ENCODE measurements around the gene MKRN2. TPM values are rescaled to one million over a fixed set of nuclear protein-coding genes. Genes with fewer than 3 reads are reported as not detected.

MKRN2 gene
- total RNA-seq, 2 experiments from 2014 or later, result 20.8 to 20.9 TPM

DNA sequence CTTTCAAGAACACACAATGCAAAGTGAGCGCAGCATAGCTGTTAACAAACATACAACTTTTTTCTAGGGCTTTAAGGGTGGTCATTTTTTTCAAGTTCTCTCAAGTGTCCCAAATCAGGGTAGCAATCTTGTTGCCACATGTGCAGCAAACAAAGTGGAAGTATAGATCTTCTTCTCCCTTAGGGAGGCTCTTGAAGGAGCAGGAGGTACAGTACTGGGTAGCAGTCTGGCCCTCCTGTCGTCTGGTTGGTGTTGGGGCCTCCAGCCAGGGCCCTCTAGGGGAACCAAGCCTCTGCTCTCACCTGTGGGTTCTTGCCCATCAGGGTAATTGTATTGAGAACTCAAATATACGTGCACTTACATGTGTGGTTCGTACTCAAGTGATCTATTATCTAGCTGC is 25.8 kb downstream of the MKRN2 start:
- ChIA-PET POLR2A (no interaction called here), CTCF (interaction anchor here (1.1 to 1.9 kb wide), 3 partner anchors 10 to 25 kb away, joined by 3 to 7 read pairs (median 3); no protein-coding TSS in a partner anchor)
- H3K9me3 Mint-ChIP-seq, result no peaks in the 10 kb centered on the region
- peak overlapping the region; percentile 25 for H3K27ac Mint-ChIP-seq
- no peak overlapping the region for H3K4me3 Mint-ChIP-seq
- peaks cover 53% of the 10 kb centered on the region for H3K36me3 Mint-ChIP-seq (ENCODE audit: low read depth)
- H3K27me3 Mint-ChIP-seq, result no peaks in the 10 kb centered on the region
- no peaks in the 10 kb centered on the region for H3K4me1 Mint-ChIP-seq
- no peak for DNase-seq

DNA sequence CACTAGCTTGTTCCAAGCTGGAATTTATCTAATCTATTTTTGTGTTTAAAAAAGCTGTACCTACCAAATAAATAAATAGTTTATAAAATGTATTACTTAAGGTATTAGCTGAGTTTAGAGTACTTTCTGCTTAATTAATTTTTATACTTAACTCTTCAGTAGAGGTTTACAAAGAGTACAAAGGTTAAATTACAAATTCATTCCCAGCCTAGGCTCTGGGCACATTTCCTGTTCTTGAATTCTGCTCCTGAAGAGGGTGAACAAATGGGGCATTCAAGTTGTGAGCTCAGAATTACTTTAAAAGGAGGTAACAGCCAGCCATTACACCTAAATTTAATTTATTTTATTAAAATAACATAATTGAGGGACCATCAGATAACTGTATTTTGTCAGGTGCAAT is 26.4 kb downstream of the MKRN2 start:
- CTCF ChIA-PET, result interaction anchor here (1.2 to 1.9 kb wide), 2 partner anchors 10 to 24 kb away, joined by 3 to 7 read pairs; no protein-coding TSS in a partner anchor
- H3K36me3 Mint-ChIP-seq (ENCODE audit: low read depth), result peaks cover 53% of the 10 kb centered on the region

DNA sequence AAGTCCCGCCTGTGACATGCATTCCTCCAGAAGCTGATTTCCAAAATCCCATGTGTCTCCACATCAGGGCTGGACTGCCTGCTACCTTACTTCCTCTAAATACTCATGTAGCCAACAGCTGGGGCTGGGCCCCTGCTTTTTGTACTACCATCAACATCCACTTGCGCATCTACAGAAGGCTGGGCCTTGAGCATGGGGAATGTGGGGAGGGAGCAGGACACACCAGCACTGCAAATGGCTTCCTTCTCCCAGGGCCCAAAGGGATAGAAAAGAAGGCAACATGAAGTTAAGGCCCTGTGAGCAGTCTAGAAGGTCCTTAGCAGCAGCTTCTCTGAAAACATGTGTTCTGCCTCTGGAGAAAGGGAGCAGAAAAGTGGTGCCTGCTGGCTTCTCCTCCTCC is 27.2 kb downstream of the MKRN2 start:
- Mint-ChIP-seq H3K9me3 (no peaks in the 10 kb centered on the region), H3K36me3 (ENCODE audit: low read depth) (peaks cover 51% of the 10 kb centered on the region), H3K4me3 (no peak overlapping the region), H3K27me3 (no peaks in the 10 kb centered on the region), H3K4me1 (no peaks in the 10 kb centered on the region), H3K27ac (no peak overlapping the region)
- POLR2A ChIA-PET, result no interaction called here
- CTCF ChIA-PET, result interaction anchor here (0.5 to 1.4 kb wide), 2 partner anchors 40 to 873 kb away, joined by 3 read pairs; no protein-coding TSS in a partner anchor
- DNase-seq, result no peak

More for the DNA sequence above, 26.4 kb downstream of the MKRN2 start:
- Mint-ChIP-seq H3K4me3 (no peak overlapping the region), H3K27ac (no peak overlapping the region), H3K4me1 (no peaks in the 10 kb centered on the region), H3K27me3 (no peaks in the 10 kb centered on the region), H3K9me3 (no peaks in the 10 kb centered on the region)
- no peak for DNase-seq
- POLR2A ChIA-PET, result no interaction called here

DNA sequence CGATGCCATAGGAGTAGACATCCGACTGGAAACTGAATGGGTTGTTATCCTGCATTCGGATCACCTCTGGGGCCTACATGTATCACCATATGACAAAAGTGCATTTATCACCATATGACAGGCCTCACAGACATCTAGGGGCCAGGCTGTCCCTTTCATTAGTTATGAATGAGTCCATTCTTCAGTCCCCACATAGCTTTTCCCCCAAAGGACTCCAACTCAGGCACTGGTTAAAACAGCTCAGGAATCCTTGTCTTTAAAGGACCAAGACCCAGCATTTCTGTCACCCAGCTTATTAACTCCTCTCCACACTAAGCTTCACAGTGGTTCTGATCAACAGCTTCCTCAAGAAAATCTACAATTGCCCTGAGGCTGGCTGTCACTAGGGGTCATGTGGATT is 28.3 kb downstream of the MKRN2 start:
- peaks cover 50% of the 10 kb centered on the region for H3K36me3 Mint-ChIP-seq (ENCODE audit: low read depth)
- no peaks in the 10 kb centered on the region for H3K27me3 Mint-ChIP-seq
- no peak overlapping the region for H3K4me3 Mint-ChIP-seq
- ChIA-PET CTCF (interaction anchor here (0.6 to 1.4 kb wide), 2 partner anchors 12 to 39 kb away, joined by 3 read pairs; no protein-coding TSS in a partner anchor), POLR2A (no interaction called here)
- DNase-seq, result no peak
- H3K4me1 Mint-ChIP-seq, result no peaks in the 10 kb centered on the region
- no peaks in the 10 kb centered on the region for H3K9me3 Mint-ChIP-seq
- no peak overlapping the region for H3K27ac Mint-ChIP-seq

DNA sequence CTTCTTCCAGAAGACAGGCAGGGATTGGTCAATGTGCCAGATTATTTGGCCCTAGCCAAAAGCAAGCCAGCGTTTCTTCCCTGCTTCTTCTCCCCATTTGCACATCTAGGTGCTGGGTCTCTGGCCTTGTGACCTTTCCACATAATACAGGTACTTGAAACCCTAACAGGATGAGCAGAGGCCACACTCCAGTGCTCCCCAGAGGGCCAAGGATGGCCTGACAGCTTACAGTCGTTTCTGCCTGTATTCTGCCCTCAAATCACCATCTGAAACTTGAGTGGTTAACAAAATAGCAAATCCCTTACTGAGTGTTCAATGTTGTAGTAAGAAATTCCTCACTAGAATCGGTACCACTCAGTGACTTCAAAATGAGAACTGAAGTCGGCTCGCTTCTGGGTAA is 29.1 kb downstream of the MKRN2 start:
- no peak overlapping the region for H3K27ac Mint-ChIP-seq
- H3K4me3 Mint-ChIP-seq, result no peak overlapping the region
- DNase-seq, result no peak
- no peaks in the 10 kb centered on the region for H3K4me1 Mint-ChIP-seq
- CTCF ChIA-PET, result no interaction called here
- no peaks in the 10 kb centered on the region for H3K27me3 Mint-ChIP-seq
- H3K9me3 Mint-ChIP-seq, result no peaks in the 10 kb centered on the region
- POLR2A ChIA-PET, result no interaction called here
- H3K36me3 Mint-ChIP-seq (ENCODE audit: low read depth), result peaks cover 54% of the 10 kb centered on the region

DNA sequence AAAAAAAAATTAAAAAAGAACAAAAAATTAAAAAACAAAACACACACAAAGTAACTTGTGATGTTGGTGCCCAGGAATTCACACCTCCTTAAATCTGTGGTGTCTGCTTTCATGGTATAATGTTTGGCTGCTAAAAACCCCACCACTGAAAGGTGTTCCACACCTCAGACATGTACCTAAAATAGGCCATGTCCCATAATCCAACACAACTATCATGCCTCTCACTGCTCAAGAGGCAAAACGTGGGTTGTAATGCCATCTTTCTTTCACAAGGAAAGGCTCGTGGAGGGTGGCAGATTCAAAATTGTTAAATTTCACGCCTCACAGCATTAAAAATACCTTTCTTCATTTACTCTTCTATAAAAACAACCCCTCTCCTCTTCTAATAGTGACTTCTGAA is 29.5 kb downstream of the MKRN2 start:
- no peaks in the 10 kb centered on the region for H3K27me3 Mint-ChIP-seq
- CTCF ChIA-PET, result no interaction called here
- no peak overlapping the region for H3K27ac Mint-ChIP-seq
- H3K4me3 Mint-ChIP-seq, result no peak overlapping the region
- H3K36me3 Mint-ChIP-seq (ENCODE audit: low read depth), result peaks cover 55% of the 10 kb centered on the region
- no peaks in the 10 kb centered on the region for H3K9me3 Mint-ChIP-seq
- DNase-seq, result no peak
- no peaks in the 10 kb centered on the region for H3K4me1 Mint-ChIP-seq
- POLR2A ChIA-PET, result no interaction called here

DNA sequence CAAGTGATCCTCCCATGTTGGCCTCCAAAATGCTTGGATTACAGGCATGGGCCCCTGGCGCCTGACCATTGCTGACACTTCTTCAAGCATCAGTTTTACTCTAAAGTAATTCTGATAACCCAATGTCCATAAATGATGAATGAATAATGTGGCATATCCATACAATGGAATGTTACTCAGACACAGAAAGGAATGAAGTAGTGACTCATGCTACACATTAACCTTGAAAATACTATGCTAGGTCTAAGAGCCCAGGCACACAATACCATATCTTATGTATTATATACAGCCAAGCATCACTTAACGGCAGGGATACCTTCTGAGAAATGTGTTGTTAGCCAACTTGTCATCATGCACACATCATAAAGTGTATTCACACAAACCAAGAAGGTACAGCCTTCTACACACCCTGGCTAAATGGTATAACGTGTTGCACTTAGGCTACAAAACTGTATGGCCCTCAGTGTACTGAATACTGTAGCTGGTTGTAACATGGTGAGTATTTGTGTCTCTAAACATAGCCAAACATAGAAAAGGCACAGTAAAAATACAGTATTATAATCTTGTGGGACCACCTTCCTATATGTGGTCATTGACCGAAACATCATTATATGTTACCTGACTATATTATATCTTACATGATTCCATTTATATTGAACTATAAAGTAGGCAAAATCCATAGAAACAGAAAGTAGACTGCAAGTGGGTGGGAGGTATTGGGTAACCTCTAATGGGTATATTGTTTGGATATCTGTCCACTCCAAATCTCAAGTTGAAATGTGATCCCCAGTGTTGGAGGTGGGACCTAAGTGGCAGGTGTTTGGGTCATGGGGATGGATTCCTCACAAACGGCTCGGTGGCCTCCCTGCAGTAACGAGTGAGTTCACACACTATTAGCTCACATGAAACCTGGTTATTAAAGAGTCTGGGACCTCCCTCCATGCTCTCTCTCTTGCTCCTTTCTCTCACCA is 31.4 kb downstream of the MKRN2 start:
- no peak overlapping the region for H3K27ac Mint-ChIP-seq
- ChIA-PET CTCF (interaction anchor here (0.6 to 1.2 kb wide), 3 partner anchors 10 to 13 kb away, joined by 3 to 6 read pairs (median 3); no protein-coding TSS in a partner anchor), POLR2A (no interaction called here)
- DNase-seq, result no peak
- peaks cover under 1% of the 10 kb centered on the region for H3K4me1 Mint-ChIP-seq
- H3K36me3 Mint-ChIP-seq (ENCODE audit: low read depth), result peaks cover 56% of the 10 kb centered on the region
- H3K27me3 Mint-ChIP-seq, result no peaks in the 10 kb centered on the region
- H3K9me3 Mint-ChIP-seq, result no peaks in the 10 kb centered on the region
- H3K4me3 Mint-ChIP-seq, result no peak overlapping the region

DNA sequence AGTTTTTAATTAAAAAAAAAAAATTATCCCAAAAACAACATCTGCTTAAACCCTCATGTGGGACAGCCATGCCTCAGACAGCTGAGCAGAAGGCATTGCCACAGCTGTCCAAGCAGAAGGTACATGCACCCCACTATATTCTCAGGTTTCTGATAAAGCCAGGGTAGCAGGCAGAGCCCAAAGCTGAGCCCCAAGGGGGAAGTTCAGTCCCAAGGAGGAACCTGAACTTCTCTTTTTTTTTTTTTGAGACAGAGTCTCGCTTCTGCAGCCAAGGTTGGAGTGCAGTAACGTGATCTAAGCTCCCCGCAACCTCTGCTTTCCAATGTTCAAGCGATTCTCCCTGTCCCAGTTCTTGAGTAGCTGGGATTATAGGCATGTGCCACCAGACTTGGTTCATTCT is 33.2 kb downstream of the MKRN2 start:
- H3K9me3 Mint-ChIP-seq, result no peaks in the 10 kb centered on the region
- peaks cover 48% of the 10 kb centered on the region for H3K36me3 Mint-ChIP-seq (ENCODE audit: low read depth)
- H3K4me3 Mint-ChIP-seq, result no peak overlapping the region
- no peak for DNase-seq
- H3K27me3 Mint-ChIP-seq, result no peaks in the 10 kb centered on the region
- CTCF ChIA-PET, result no interaction called here
- peaks cover 2% of the 10 kb centered on the region for H3K4me1 Mint-ChIP-seq
- POLR2A ChIA-PET, result no interaction called here
- no peak overlapping the region for H3K27ac Mint-ChIP-seq

DNA sequence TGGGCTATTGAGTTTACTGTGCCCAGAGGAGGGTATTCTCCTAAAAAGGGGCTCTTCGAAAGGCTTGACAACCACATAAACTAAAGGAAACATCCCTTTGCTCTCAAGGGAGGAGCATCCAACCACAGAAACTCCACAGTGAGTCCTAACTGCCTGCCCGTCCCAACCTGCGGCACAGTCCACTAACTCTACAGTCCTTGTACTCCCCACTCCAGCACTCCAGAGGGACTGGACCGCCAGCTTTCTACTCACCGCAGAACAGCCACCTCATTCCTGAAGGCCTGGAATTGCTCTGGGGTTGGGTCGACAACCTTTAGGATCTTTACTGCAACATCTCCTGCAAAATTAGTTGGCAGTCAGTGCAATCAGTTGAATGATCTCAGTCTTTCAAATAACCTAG is 34.6 kb downstream of the MKRN2 start:
- no peaks in the 10 kb centered on the region for H3K27me3 Mint-ChIP-seq
- CTCF ChIA-PET, result no interaction called here
- H3K4me3 Mint-ChIP-seq, result no peak overlapping the region
- H3K4me1 Mint-ChIP-seq, result peaks cover 2% of the 10 kb centered on the region
- POLR2A ChIA-PET, result no interaction called here
- no peak for DNase-seq
- H3K9me3 Mint-ChIP-seq, result no peaks in the 10 kb centered on the region
- peaks cover 48% of the 10 kb centered on the region for H3K36me3 Mint-ChIP-seq (ENCODE audit: low read depth)
- H3K27ac Mint-ChIP-seq, result no peak overlapping the region

DNA sequence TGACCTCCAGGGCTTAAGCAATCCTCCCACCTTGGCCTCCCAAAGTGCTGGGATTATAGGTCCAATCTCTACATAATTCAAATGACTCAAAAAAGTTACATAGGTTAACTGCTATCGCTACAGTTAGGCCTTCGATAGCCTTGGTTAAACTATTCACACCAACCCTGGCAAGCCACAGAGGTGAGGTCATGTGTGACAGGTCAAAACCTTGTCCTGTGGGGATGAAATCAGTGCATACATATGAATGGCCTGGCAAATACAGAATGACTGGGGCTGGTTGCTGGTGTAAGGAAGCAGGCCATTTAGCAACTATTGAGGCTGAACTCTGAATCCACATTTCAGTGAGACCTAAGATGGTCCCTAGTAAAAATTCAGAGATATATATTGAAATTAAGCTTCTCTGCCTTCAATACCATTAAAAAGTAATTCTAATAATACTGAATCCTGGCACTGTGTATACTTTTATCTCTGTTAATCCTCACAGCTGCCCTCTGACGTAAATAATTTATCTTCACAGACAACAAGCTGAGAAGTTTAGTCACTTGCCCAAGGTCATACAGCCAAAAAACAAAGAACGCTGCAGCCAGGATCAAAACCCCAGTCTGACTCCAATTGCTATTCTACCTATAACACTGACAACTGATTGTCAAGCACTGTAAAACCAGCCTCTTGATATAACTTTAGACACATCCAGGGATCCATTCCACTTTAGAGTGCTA is 35.3 kb downstream of the MKRN2 start:
- Mint-ChIP-seq H3K9me3 (no peaks in the 10 kb centered on the region), H3K27ac (no peak overlapping the region), H3K36me3 (ENCODE audit: low read depth) (peaks cover 49% of the 10 kb centered on the region), H3K4me1 (peaks cover 2% of the 10 kb centered on the region), H3K27me3 (no peaks in the 10 kb centered on the region), H3K4me3 (no peak overlapping the region)
- ChIA-PET CTCF (interaction anchor here (0.7 kb wide), 1 partner anchor 11 kb away, joined by 3 read pairs; no protein-coding TSS in a partner anchor), POLR2A (no interaction called here)
- DNase-seq, result no peak

DNA sequence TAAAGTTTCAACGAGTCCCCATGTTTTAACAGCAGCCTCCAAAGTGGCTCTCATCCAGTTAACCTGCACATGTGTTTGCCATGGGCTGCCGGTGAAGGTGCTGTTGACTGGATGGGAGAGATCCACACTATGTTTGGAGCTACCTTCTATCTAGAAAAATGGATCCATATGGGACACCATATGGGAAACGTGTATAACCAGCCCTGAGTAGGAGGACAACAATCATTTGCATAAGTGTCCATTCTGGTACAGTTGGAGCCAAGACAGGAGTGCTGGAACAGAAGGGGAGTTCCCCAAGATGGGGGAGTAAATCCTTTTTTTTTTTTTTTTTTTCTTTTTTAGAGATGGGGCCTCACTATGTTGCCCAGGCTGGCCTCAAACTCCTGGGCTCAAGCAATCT is 36.6 kb downstream of the MKRN2 start:
- H3K4me3 Mint-ChIP-seq, result no peak overlapping the region
- H3K36me3 Mint-ChIP-seq (ENCODE audit: low read depth), result peaks cover 47% of the 10 kb centered on the region
- ChIA-PET POLR2A (no interaction called here), CTCF (interaction anchor here (0.6 kb wide), 1 partner anchor 35 kb away, joined by 3 read pairs; no protein-coding TSS in a partner anchor)
- no peaks in the 10 kb centered on the region for H3K27me3 Mint-ChIP-seq
- no peak overlapping the region for H3K27ac Mint-ChIP-seq
- no peaks in the 10 kb centered on the region for H3K9me3 Mint-ChIP-seq
- H3K4me1 Mint-ChIP-seq, result peaks cover 2% of the 10 kb centered on the region
- no peak for DNase-seq

DNA sequence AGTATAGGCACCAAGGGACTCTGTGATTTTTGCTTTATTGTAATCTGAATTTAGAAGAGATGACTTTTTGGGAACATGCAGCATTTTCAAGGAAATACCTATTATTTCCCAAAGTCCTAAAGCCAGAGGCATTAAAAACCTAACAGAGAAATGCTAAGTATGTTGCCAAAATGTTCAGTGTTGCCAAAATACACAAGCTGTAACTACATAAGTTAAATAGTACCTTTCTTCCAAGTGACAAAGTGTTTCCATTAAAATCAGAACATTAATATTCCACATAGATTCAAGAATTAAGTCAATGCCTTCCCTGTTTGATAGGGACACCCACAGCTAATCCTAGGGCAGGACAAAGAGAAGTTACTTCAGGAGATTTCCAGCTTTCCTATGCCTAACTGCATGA is 42.0 kb downstream of the MKRN2 start:
- no peak overlapping the region for H3K4me3 Mint-ChIP-seq

DNA sequence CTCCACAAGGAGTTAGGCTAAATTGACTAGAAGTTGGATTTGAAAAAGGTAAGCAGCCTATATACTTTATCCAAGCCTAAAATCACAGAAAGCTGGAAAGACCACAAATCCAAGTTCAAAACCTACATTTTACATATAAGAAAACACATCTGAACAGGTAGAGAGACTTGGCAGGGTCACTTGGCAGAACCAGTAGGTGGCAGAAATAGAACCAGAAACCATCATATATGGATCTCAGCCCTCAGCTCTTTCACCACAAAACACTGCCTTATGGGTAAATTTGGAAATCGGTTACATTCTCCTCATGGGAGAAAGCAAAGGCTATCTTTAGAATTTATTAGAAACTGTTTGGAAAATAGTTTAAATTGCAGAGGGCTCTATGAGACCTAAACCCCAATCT is 44.2 kb downstream of the MKRN2 start:
- no peaks in the 10 kb centered on the region for H3K4me1 Mint-ChIP-seq
- no peaks in the 10 kb centered on the region for H3K27me3 Mint-ChIP-seq
- H3K9me3 Mint-ChIP-seq, result no peaks in the 10 kb centered on the region
- H3K4me3 Mint-ChIP-seq, result no peak overlapping the region
- peaks cover 50% of the 10 kb centered on the region for H3K36me3 Mint-ChIP-seq (ENCODE audit: low read depth)
- POLR2A ChIA-PET, result no interaction called here
- CTCF ChIA-PET, result interaction anchor here (0.8 to 1.5 kb wide), 2 partner anchors 12 to 17 kb away, joined by 3 to 5 read pairs; no protein-coding TSS in a partner anchor
- no peak for DNase-seq
- no peak overlapping the region for H3K27ac Mint-ChIP-seq

More for the DNA sequence above, 42.0 kb downstream of the MKRN2 start:
- H3K9me3 Mint-ChIP-seq, result no peaks in the 10 kb centered on the region
- peaks cover 41% of the 10 kb centered on the region for H3K36me3 Mint-ChIP-seq (ENCODE audit: low read depth)
- ChIA-PET CTCF (no interaction called here), POLR2A (no interaction called here)
- no peak overlapping the region for H3K27ac Mint-ChIP-seq
- H3K27me3 Mint-ChIP-seq, result no peaks in the 10 kb centered on the region
- DNase-seq, result no peak
- no peaks in the 10 kb centered on the region for H3K4me1 Mint-ChIP-seq
